NCI-H2081 treated with DMSO at 0.1 percent for 48 hours (cell line): ENCODE measurements around the gene PKIB.
"Not testable (repeated sequence)": the region's sequence is repeated elsewhere in the genome, so short reads cannot be mapped to it uniquely, and the experiment has no call there.

Experiments used
- DNase-seq: peaks from one replicate; lab custom pipeline; 2025; lab: John Stamatoyannopoulos, UW

PKIB gene

GRCh38 chr6:122621638-122622037, 11.4 kb downstream of the PKIB start:
- DNase-seq: peak; percentile 88

GRCh38 chr6:122622479-122622878, 12.3 kb downstream of the PKIB start:
- no peak for DNase-seq

GRCh38 chr6:122623279-122623678, 13.1 kb downstream of the PKIB start:
- DNase-seq: no peak

DNA sequence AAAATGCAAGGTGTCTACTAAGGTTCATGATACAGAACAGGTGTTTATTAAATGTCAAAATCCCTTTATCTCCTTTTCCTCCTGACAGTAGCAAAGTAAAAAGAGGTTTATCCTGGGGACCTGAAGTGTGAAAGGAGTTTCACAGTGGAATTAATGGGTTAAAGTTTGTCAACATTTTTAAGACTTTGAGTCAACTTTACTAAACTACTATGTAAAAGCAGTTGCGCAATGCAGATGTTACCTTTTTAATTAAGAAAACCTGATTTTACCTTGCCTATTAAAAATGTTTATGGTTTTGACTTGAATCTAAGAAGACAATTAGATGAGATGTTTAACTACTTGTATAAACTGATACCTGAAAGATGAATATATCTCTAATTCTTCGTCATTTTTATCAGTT, 14.6 kb downstream of the PKIB start:
- DNase-seq: no peak

DNA sequence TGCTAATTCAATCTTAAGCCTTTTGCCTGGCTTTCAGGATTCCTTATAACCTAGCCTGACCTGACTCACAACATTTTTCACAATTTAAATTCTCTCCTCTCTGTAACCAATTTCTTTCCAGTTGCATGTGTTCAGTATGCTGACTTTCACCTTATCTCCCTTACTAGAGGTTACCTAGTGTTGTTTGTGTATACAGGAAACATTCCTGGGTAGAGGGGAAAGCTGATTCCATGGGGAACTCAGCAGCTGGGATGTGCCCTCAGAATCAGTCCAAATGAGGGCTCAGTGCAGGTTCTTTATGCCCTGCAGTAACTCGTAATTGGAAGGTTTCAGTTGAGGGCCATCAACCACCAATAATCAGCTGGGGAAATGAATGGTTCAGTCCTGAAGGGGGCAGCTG, 18.5 kb downstream of the PKIB start:
- no peak for DNase-seq

GRCh38 chr6:122631571-122632249, 21.5 kb downstream of the PKIB start:
- DNase-seq: no peak

- DNase-seq: no peak
Observed at GRCh38 chr6:122640366-122640765, 30.2 kb downstream of the PKIB start.

DNA sequence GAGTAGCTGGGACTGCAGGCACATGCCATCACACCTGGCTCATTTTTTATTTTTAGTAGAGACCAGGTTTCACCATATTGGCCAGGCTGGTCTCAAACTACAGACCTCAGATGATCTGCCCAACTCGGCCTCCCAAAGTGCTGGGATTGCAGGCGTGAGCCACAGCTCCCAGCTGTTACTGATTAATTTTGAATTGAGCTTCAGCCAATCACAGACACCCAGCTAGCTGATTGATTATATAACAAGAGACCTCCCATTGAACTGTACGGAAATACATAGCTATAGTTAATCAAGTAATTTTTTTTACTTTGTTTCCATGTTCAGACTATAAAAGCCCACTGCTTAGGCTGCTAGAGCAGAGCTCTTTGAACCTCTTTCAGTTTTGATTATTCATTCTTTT, 31.6 kb downstream of the PKIB start:
- DNase-seq: no peak

GRCh38 chr6:122642604-122643003, 32.4 kb downstream of the PKIB start:
- DNase-seq: not testable (repeated sequence)

DNA sequence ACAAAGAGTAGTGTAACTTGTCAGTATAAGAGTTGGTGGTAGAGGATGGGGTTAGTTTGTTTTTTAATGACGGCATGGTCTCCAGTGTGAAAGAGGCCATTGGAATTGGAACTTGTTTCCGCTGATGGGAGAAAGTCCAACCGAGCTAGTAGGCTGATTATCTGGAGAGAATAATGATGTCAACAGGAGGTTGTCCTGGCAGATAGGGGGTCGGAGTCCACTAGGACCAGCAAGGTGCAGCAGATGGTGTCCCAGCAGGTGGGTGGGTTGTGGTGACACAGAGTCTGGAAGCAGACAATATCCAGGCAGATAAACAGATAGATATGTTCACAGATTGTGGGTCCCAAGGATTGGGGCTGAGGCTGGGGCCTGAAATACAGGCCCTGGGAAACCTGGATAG, 35.1 kb downstream of the PKIB start:
- DNase-seq: no peak

DNA sequence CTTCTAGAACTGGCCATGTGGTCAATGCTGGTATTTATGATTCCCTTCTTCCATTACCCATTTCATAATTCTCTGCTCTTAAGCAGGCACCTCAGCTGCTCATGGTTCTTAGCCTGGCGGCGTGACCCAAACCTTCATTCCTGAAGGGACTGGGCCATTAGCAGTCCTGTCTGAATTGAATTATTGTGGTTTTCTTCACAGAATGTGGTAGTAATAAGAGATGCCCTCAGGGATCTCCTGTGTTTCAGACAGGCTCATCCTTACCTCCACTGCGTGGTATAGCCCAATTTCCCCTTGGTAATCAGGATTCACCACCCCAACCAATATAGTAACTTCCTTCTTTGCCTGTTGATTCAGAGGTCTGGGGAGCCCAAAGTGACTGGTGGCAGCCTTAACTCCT, 37.6 kb downstream of the PKIB start:
- DNase-seq: no peak

GRCh38 chr6:122648726-122649125, 38.5 kb downstream of the PKIB start:
- no peak for DNase-seq

DNA sequence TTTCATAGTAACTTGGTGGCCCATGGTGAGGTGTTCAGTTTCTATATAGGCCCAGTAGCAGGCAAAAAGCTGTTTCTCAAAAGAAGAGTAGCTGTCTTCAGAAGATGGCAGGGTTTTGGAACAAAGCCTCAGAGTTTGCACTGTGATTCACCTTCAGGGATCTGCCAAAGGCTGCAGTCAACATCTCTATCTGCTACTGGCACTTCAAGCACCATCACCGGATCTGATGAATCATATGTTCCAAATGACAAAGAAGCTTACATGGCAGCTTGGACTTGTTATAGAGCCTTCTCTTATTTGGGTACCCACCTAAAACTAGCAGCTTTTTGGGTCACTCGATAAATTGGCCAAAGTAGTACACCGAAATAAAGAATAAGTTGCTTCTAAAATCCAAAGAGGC, 39.5 kb downstream of the PKIB start:
- no peak for DNase-seq

GRCh38 chr6:122650403-122650802, 40.2 kb downstream of the PKIB start:
- no peak for DNase-seq

DNA sequence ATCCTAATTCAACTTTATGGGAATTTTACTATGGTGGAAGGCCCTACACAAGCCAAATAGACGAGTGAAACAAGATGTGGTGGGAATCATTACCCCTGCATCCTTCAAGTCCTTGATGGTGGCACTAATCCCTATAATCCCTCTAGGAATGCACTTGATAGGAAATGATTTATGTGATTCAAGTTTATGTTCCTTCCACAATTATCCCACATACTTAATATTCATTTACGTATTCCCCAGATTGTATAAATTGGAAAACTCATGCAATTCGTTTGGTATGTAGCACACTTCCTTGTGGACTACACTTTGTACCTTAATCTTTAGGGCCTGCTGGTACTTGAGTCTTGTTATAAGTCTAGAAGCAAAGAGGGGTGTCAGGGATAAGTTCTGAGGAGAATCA, 40.8 kb downstream of the PKIB start:
- no peak for DNase-seq

- no peak for DNase-seq
Observed at GRCh38 chr6:122651604-122652003, 41.4 kb downstream of the PKIB start.

DNA sequence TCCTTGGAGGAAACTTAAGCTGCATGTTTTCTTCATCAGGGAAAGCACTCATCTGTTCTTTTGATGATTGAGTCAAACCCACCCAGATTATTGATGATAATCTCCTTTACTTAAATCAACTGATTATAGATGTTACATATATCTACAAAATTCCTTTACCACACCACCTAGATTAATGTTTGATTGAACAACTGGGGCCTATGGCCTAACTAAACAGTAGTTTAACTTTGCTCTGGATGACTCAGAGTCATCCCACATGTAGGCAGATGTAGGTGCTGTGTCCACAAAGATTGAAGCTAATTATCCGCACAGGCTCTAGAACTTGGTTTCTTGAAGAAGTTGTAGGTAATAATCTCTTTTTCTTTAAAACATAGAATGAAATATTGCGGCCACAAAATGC, 42.2 kb downstream of the PKIB start:
- no peak for DNase-seq

- no peak for DNase-seq
Observed at GRCh38 chr6:122653094-122653493, 42.9 kb downstream of the PKIB start.

DNA sequence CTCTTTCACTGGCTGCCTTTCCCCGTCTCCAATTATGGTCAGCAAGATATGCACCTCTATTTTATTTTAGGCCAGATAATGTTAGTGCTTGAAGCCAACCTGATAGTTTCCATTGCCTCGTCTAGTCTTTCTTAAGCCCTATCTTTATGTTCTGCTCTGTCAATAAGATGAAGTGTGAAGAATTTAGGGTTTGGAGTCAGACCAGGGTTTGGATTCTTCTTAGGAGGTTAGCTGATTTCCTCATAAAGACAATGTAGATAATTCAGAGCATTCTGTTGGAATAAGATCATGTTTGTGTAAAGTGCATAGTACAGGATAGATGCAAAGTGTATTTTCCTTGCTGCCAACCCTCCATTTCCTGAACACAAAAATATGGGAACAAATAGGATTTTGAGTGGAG, 43.8 kb downstream of the PKIB start:
- DNase-seq: no peak

GRCh38 chr6:122657601-122658000, 47.4 kb downstream of the PKIB start:
- no peak for DNase-seq

DNA sequence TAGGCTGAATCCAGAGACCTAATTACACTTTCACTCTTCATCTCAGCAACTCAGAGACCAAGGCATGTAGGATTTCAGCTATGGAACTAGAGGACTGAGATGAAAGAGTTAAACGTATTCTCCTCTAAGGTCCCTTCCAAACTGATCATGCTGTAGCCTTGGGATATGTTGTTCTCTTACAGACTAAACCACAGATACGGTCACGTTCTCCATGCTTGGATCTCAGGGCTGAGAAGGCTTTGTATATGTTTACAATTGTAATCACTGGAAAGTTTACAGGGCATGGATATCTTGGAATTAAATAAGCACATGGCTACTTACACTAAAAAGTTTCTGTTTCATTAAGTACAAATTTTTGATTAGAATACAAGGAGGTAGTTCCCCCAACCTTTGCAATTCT, 50.1 kb downstream of the PKIB start:
- DNase-seq: no peak

GRCh38 chr6:122663981-122664380, 53.8 kb downstream of the PKIB start:
- no peak for DNase-seq

DNA sequence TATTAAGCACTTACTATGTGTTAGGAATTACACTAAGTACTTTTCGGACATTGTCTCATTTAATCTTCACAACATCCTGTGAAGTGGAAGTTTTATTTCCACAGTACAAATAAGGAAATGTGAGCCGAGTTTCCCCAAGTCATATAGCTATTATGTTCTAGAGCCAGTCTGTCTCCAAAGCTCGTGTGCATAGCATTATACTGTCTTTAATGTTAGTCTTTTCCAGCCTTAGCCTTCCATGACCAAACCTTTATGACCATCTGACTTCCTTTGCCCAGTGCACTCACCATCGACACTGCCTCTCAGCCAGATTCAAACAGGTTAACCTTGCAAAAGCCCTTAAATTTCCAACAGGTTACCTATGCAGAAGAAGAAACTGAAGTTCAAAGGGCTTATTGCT, 55.7 kb downstream of the PKIB start:
- DNase-seq: no peak

GRCh38 chr6:122666418-122666817, 56.2 kb downstream of the PKIB start:
- no peak for DNase-seq

- DNase-seq: no peak
Observed at GRCh38 chr6:122669418-122669817, 59.2 kb downstream of the PKIB start.
